HepG2 (cell line): Measurements from ENCODE around the gene FAM219B. TPM values are rescaled to one million over a fixed set of nuclear protein-coding genes. Genes with fewer than 3 reads are reported as not detected.

Experiments used
- ATAC-seq: fragments of 200-7000 bp; cut with Tn5 transposase; 3 replicates; pipeline ENCODE4 v1.9.1; 2020; ENCODE audit warnings: mild to moderate bottlenecking, moderate library complexity
- BruUV-seq: library from RNA; stranded (reverse); fragments of 400-500 nt; replicated peaks from 2 replicates; lab custom pipeline; 2021; lab: Mats Ljungman, UMichigan
- CTCF ChIA-PET: fragments of 300-600 bp; formaldehyde crosslinking; extraction: SDS; loops from one replicate; lab custom pipeline; 2021; ENCODE audit warnings: low total read pairs, inconsistent platforms, low intra/inter-chr PET ratio; lab: Yijun Ruan, JAX
- POLR2A ChIA-PET: fragments of 350-600 bp; sonication (Branson Sonifier 250); formaldehyde crosslinking; loops from one replicate; lab custom pipeline; 2020; ENCODE audit warnings: antibody characterized with exemption, inconsistent platforms; lab: Yijun Ruan, JAX
- DNase-seq: peaks from one replicate; pipeline ENCODE4 v3.0.0-alpha.2; 2015; ENCODE audit warnings: low spot score
- FAIRE-seq: peaks from 3 replicates; lab custom pipeline; 2011; peaks lifted over from hg19 to GRCh38; lab: Jason Lieb, UNC
- H2AFZ ChIP-seq: one replicate; pipeline ENCODE4 v1.6.1; 2011; ENCODE audit warnings: low read length, inconsistent platforms
- H3K27ac ChIP-seq: fragments of 300-600 bp; 3 replicates; pipeline ENCODE4 v1.8.0; 2011; ENCODE audit warnings: mixed run types, mild to moderate bottlenecking, mixed read lengths, low read length, inconsistent platforms; ENCODE audit not compliant: insufficient read depth; ENCODE audit errors: extremely low read length
- H3K27me3 ChIP-seq, 2 experiments: fragments of 200-600 bp in 1 of 2; 2 replicates in 1 of 2; 3 replicates in 1 of 2; pipeline versions ENCODE4 v1.6.0 to v1.8.0; 2011; ENCODE audit warnings: low read length in 2 of 2, mild to moderate bottlenecking in 2 of 2, moderate library complexity in 2 of 2, inconsistent platforms in 1 of 2; ENCODE audit not compliant: insufficient read depth in 2 of 2, control insufficient read depth in 1 of 2
- H3K36me3 ChIP-seq, 2 experiments: fragments of 200-600 bp in 1 of 2; replicated peaks in 1 of 2; 2 replicates in 1 of 2; 3 replicates in 1 of 2; pipeline versions ENCODE4 v1.5.1 to v1.8.0; 2011; ENCODE audit warnings: low read length in 2 of 2, inconsistent platforms in 1 of 2; ENCODE audit not compliant: insufficient read depth in 2 of 2, control insufficient read depth in 1 of 2
- H3K4me1 ChIP-seq: 2 replicates; pipeline ENCODE4 v1.5.1; 2012; ENCODE audit warnings: low read length, inconsistent platforms; ENCODE audit not compliant: insufficient read depth
- H3K4me2 ChIP-seq: 2 replicates; pipeline ENCODE4 v1.6.0; 2011; ENCODE audit warnings: low read depth, low read length, inconsistent platforms
- H3K4me3 ChIP-seq, 3 experiments: fragments of 200-600 bp in 1 of 3; sonication (generic), shearing (Covaris generic) in 1 of 3; replicated peaks in 1 of 3; 2 replicates each; pipeline ENCODE4 v1.5.1; 2011 to 2016; ENCODE audit warnings: low read length in 3 of 3, inconsistent platforms in 2 of 3, low read depth in 2 of 3, mild to moderate bottlenecking in 2 of 3, control low read depth in 1 of 3, mixed read lengths in 1 of 3; ENCODE audit not compliant: insufficient read depth in 1 of 3
- H3K79me2 ChIP-seq: one replicate; pipeline ENCODE4 v1.6.1; 2011; ENCODE audit warnings: low read length, inconsistent platforms; ENCODE audit not compliant: insufficient read depth
- H3K9ac ChIP-seq: 2 replicates; pipeline ENCODE4 v1.6.0; 2011; ENCODE audit warnings: mild to moderate bottlenecking, low read depth, low read length, inconsistent platforms; ENCODE audit not compliant: insufficient read depth
- H3K9me3 ChIP-seq: 2 replicates; pipeline ENCODE4 v1.5.1; 2012; ENCODE audit warnings: mild to moderate bottlenecking, low read length
- H4K20me1 ChIP-seq: 2 replicates; pipeline ENCODE4 v1.6.0; 2011; ENCODE audit warnings: inconsistent platforms, mild to moderate bottlenecking, low read length, moderate library complexity; ENCODE audit not compliant: insufficient read depth
- ATM ChIP-seq: fragments of 450-650 bp; IDR thresholded peaks from 2 replicates; pipeline ENCODE4 v1.7.1; 2017; ENCODE audit warnings: mild to moderate bottlenecking, borderline replicate concordance
- BORCS8-MEF2B ChIP-seq: sonication (generic); formaldehyde crosslinking; IDR thresholded peaks from 2 replicates; pipeline ENCODE4 v1.8.0; 2022; ENCODE audit warnings: mild to moderate bottlenecking, missing genetic modification reagents
- FIP1L1 ChIP-seq: fragments of 200-400 bp; formaldehyde crosslinking; IDR thresholded peaks from 2 replicates; pipeline ENCODE4 v1.6.1; 2018; ENCODE audit warnings: low read depth, mild to moderate bottlenecking, low read length, moderate library complexity, borderline replicate concordance; ENCODE audit not compliant: insufficient read depth
- MAFF ChIP-seq: IDR thresholded peaks from 2 replicates; pipeline ENCODE4 v1.6.1; 2011; ENCODE audit warnings: low read depth, low read length, improper control_type of control experiment
- MAFK ChIP-seq, 2 experiments: IDR thresholded peaks in 1 of 2; conservative IDR thresholded peaks in 1 of 2; 2 replicates each; pipeline ENCODE4 v1.6.1; 2011; ENCODE audit warnings: improper control_type of control experiment in 2 of 2, low read length in 2 of 2
- PAF1 ChIP-seq: IDR thresholded peaks from 2 replicates; pipeline ENCODE4 v1.6.1; 2016; ENCODE audit warnings: missing genetic modification reagents, missing compliant biosample characterization
- POLR2AphosphoS5 ChIP-seq: IDR thresholded peaks from 2 replicates; pipeline ENCODE4 v1.6.1; 2012; ENCODE audit warnings: low read depth, low read length
- ZIK1 ChIP-seq: sonication (generic); formaldehyde crosslinking; IDR thresholded peaks from 2 replicates; pipeline ENCODE4 v1.5.0; 2020; ENCODE audit warnings: mild to moderate bottlenecking, low read depth, missing genetic modification reagents, borderline replicate concordance
- ZNF777 ChIP-seq: sonication (generic); formaldehyde crosslinking; IDR thresholded peaks from 2 replicates; pipeline ENCODE4 v1.4.0; 2020; ENCODE audit warnings: missing genetic modification reagents
- WGBS: methylation state at CpG from one replicate; pipeline ENCODE4 v1.1.6; 2017; ENCODE audit warnings: low lambda C conversion rate; 5-methylcytosine and 5-hydroxymethylcytosine counted together
- in situ Hi-C: cut with HindIII; loops from 2 replicates; pipeline ENCODE4 v1.10.0; 2017; ENCODE audit warnings: low pct_unique_long_range_greater_than_20kb; ENCODE audit not compliant: extremely low pct_ligation_motif_present
- intact Hi-C: fragments of 100-400 bp; cut with micrococcal nuclease; formaldehyde crosslinking; loops from one replicate; pipeline ENCODE4 v1.10.0; 2022; ENCODE audit not compliant: unreplicated experiment
- polyA plus RNA-seq, 8 experiments: library from polyadenylated mRNA; depleted of rRNA in 3 of 8; stranded (reverse) in 7 of 8; unstranded in 1 of 8; fragments of >200 nt; fragmentation: Illumina TruSeq in 4 of 8; extraction: Trizol in 4 of 8; gene quantifications; 2 replicates each; pipeline versions ENCODE4 v1.2.1 to v1.2.3, GENCODE V29; 2011 to 2016; ENCODE audit warnings: low read depth in 4 of 8, missing spikeins in 1 of 8, mixed read lengths in 1 of 8; ENCODE audit not compliant: insufficient read depth in 1 of 8
- total RNA-seq, 5 experiments: library from RNA; depleted of rRNA; stranded (reverse); fragments of >200 nt; fragmentation: Illumina TruSeq; extraction: Trizol; gene quantifications; 2 replicates each; pipeline ENCODE4 v1.2.3, GENCODE V29; 2016; ENCODE audit warnings: low read depth in 1 of 5
- TF ChIP-seq, protein P1 (sequence below): sonication (generic); formaldehyde crosslinking; IDR thresholded peaks from 2 replicates; pipeline ENCODE4 v1.8.0; 2022; ENCODE audit warnings: mild to moderate bottlenecking, missing genetic modification reagents, moderate library complexity
- TF ChIP-seq, protein P2 (sequence below): sonication (generic); formaldehyde crosslinking; IDR thresholded peaks from 2 replicates; pipeline ENCODE4 v1.4.0; 2020; ENCODE audit warnings: low read depth, mild to moderate bottlenecking, missing genetic modification reagents
- TF ChIP-seq, protein P3 (sequence below): sonication (generic); formaldehyde crosslinking; IDR thresholded peaks from 2 replicates; pipeline ENCODE4 v1.5.0; 2020; ENCODE audit warnings: mild to moderate bottlenecking, missing genetic modification reagents

FAM219B gene
- total and polyA plus RNA-seq, 2 of the 13 experiments (the other 11 are each of a cell fraction or from before 2014, with no cell fraction given): 36.6 to 50.2 TPM

DNA sequence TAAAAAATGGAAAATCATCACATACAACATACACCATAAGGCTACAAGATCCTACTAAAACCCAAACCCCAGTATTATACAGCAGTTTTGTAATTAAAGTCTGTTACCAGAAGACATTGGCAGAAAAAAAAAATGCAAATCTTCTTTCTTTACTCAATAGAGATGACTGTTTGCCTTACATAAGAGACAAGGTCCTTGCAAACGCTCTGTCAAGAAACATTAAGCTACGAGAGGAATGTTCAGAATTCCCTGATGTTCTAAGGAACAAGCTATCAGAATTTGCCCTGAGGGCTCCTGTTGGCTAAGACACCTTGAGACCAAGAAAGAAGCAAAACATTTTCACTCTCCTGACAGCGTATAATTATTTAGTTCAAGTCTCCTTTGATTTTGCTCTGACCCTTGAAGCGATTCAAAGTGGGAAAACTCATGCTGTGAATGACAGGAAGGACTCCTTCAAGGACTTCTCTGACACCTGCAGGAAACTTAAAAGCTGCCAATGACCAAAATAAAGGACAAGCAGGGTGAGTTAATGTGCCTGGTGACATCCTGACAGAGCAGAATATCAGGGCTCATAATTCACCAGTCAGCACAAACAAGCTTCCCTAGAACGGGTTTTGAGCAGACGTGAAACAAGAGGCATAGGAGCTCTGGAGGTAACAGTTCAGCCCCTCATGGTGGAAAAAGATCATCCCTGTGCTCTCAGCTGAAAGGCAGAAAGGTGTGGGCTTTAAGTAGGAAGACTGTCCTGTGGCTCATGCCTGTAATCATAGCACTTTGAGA, 36.0 kb downstream of the FAM219B start:
- H3K27me3 ChIP-seq: peaks cover 0 to 2% of the 10 kb centered on the region in 2 experiments; a peak in 1 of 5 replicates
- no peak overlapping the region for H2AFZ ChIP-seq
- TF ChIP-seq MAFK (conservative IDR thresholded peaks at IDR 0.05 in 1 of 2, IDR thresholded peaks at IDR 0.05 in 1 of 2; ENCODE audit: low read length in 2 of 2) (peak; percentile 65 to 66), MAFF (peak; percentile 67), BORCS8-MEF2B (CRISPR knock-in tag) (no peak)
- H3K4me3 ChIP-seq: no peak overlapping the region
- H3K9me3 ChIP-seq: no peaks in the 10 kb centered on the region
- peaks cover 0 to 1% of the 10 kb centered on the region in 2 experiments; a peak in 4 of 5 replicates for H3K36me3 ChIP-seq
- FAIRE-seq: no peak
- BruUV-seq: no TSS peak
- no peak overlapping the region for H3K27ac ChIP-seq
- peaks cover 73% of the 10 kb centered on the region for H3K4me1 ChIP-seq
- H3K4me2 ChIP-seq: peak overlapping the region; percentile 41; the same call in 1 of the 2 replicates
- no peak for ATAC-seq
- 79% methylated on average over 6 of the region's 6 CpGs for WGBS
- in situ Hi-C loops: no loop called here
- H3K9ac ChIP-seq: peak overlapping the region; percentile 1; the same call in 1 of the 2 replicates
- intact Hi-C loops: no loop called here
- H4K20me1 ChIP-seq: peaks cover 16% of the 10 kb centered on the region
- DNase-seq: no peak
- H3K79me2 ChIP-seq: peaks cover 61% of the 10 kb centered on the region
- POLR2A ChIA-PET: interaction anchor here (1.1 to 1.7 kb wide), 5 partner anchors 11 to 52 kb away, joined by 3 to 6 read pairs (median 4); partner anchors contain the start of gene MPI
- CTCF ChIA-PET: no interaction called here

DNA sequence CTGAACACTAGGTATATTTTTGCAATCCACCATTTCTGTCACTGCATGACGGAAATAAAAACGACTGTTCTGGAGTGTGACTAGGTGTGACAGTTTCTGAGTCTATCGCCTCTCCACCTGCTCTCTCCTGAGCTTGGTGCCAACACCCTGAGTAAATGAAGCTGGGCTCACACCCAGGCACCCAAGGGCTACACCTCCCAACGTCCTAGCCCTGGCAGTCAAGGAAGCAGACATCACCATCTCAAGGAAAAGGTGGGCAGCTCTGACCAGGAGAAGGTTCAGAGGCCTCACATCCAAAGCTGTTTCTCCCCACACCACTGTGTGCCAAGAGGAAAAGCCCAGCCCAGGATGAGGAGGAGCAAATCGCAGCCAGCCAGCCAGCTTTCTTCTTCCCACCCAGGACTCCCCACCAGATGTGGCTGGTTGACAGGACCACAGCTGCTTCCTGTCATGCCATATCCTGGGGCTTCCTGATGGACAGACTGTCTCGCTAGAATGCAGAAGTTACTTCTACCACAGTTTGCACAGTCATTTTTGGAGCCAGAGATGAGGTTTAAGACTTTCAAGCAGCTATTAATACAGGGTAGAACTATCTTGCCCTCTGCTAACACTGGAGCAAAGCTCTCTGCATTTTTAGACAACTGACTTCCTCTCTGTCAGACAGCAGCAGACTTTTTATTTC, 36.8 kb downstream of the FAM219B start:
- no TSS peak for BruUV-seq
- peaks cover 16% of the 10 kb centered on the region for H4K20me1 ChIP-seq
- FAIRE-seq (no peak), ATAC-seq (no peak), DNase-seq (no peak)
- peaks cover 0 to 2% of the 10 kb centered on the region in 2 experiments; a peak in 1 of 5 replicates for H3K27me3 ChIP-seq
- no peak overlapping the region for H2AFZ ChIP-seq
- no peak overlapping the region for H3K9ac ChIP-seq
- no peaks in the 10 kb centered on the region for H3K9me3 ChIP-seq
- H3K4me1 ChIP-seq: peaks cover 75% of the 10 kb centered on the region
- no peak overlapping the region for H3K4me3 ChIP-seq
- intact Hi-C loops (no loop called here), in situ Hi-C loops (no loop called here)
- H3K4me2 ChIP-seq: peak overlapping the region; percentile 30; the same call in 1 of the 2 replicates
- WGBS: 80% methylated on average over 6 of the region's 6 CpGs
- ChIA-PET CTCF (no interaction called here), POLR2A (interaction anchor here (0.5 to 1.7 kb wide), 6 partner anchors 12 to 51 kb away, joined by 3 to 6 read pairs (median 3); partner anchors contain the start of genes FAM219B and MPI)
- H3K79me2 ChIP-seq: peaks cover 65% of the 10 kb centered on the region
- no peak overlapping the region for H3K27ac ChIP-seq
- peaks cover 0 to 1% of the 10 kb centered on the region in 2 experiments; a peak in 4 of 5 replicates for H3K36me3 ChIP-seq
- TF ChIP-seq, protein P1, sequence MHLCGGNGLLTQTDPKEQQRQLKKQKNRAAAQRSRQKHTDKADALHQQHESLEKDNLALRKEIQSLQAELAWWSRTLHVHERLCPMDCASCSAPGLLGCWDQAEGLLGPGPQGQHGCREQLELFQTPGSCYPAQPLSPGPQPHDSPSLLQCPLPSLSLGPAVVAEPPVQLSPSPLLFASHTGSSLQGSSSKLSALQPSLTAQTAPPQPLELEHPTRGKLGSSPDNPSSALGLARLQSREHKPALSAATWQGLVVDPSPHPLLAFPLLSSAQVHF (CRISPR knock-in tag): no peak
- TF ChIP-seq, protein P2, sequence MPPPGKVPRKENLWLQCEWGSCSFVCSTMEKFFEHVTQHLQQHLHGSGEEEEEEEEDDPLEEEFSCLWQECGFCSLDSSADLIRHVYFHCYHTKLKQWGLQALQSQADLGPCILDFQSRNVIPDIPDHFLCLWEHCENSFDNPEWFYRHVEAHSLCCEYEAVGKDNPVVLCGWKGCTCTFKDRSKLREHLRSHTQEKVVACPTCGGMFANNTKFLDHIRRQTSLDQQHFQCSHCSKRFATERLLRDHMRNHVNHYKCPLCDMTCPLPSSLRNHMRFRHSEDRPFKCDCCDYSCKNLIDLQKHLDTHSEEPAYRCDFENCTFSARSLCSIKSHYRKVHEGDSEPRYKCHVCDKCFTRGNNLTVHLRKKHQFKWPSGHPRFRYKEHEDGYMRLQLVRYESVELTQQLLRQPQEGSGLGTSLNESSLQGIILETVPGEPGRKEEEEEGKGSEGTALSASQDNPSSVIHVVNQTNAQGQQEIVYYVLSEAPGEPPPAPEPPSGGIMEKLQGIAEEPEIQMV (CRISPR knock-in tag): no peak
- TF ChIP-seq POLR2AphosphoS5 (no peak), PAF1 (CRISPR knock-in tag) (no peak), ZNF777 (no peak), ATM (no peak), FIP1L1 (no peak), ZIK1 (no peak)
- TF ChIP-seq, protein P3, sequence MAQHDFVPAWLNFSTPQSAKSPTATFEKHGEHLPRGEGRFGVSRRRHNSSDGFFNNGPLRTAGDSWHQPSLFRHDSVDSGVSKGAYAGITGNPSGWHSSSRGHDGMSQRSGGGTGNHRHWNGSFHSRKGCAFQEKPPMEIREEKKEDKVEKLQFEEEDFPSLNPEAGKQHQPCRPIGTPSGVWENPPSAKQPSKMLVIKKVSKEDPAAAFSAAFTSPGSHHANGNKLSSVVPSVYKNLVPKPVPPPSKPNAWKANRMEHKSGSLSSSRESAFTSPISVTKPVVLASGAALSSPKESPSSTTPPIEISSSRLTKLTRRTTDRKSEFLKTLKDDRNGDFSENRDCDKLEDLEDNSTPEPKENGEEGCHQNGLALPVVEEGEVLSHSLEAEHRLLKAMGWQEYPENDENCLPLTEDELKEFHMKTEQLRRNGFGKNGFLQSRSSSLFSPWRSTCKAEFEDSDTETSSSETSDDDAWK (CRISPR knock-in tag): no peak
